ENCODE measurements around the gene IL1RAPL1. TPM values are rescaled to one million over a fixed set of nuclear protein-coding genes. Genes with fewer than 3 reads are reported as not detected.
"Not testable (repeated sequence)": the region's sequence is repeated elsewhere in the genome, so short reads cannot be mapped to it uniquely, and the experiment has no call there.

IL1RAPL1 gene
- total RNA-seq, 2 experiments from 2014 or later = not detected

DNA sequence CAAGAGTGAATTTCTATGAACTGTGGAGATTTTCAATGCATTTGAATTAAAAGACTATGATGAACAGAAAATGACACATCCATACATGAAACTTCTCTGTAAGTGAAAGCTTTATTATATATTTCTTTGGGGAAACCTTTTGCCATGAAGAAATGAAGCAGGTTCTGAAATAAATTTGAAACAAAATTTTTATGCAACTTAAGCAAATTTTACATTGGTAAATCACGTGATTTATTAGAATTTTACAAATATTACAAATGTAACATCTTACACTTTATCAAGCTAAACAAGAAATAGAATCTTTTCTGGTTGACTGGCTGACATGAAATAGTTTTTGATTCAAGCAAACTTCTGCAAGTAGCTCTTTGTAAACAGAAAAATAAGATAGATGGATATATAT lies 131.2 kb downstream of the IL1RAPL1 start:
- no peak for DNase-seq
- H3K27ac Mint-ChIP-seq = no peak overlapping the region
- H3K4me1 Mint-ChIP-seq (ENCODE audit: low read depth) = no peaks in the 10 kb centered on the region
- H3K4me3 Mint-ChIP-seq = no peak overlapping the region
- no peaks in the 10 kb centered on the region for H3K27me3 Mint-ChIP-seq (ENCODE audit: low read depth)
- intact Hi-C loops (cut with micrococcal nuclease) = no loop called here
- no peaks in the 10 kb centered on the region for H3K36me3 Mint-ChIP-seq (ENCODE audit: low read depth)
- H3K9me3 Mint-ChIP-seq = no peaks in the 10 kb centered on the region
- CTCF ChIA-PET = no interaction called here

DNA sequence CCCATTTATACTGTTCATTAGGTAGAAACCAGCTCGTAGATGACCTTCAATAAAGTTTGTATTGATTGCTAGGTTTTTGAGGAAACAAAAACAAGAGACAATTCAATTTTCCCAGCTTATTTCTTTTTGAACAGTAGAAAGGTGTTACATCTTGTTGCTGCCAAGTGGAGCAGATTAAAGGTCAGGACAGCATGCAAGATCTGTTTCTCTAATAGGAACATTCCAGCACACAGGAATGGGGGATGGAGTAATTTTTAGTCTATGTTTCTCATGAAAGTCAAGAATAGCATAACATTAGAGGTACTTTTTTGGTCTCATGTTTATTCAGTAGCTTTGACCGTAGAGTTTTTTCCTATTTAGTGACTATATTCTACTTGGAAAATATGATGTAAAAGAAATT lies 132.4 kb downstream of the IL1RAPL1 start:
- Mint-ChIP-seq H3K4me1 (ENCODE audit: low read depth) (no peaks in the 10 kb centered on the region), H3K27me3 (ENCODE audit: low read depth) (no peaks in the 10 kb centered on the region), H3K36me3 (ENCODE audit: low read depth) (no peaks in the 10 kb centered on the region), H3K27ac (no peak overlapping the region), H3K9me3 (no peaks in the 10 kb centered on the region), H3K4me3 (no peak overlapping the region)
- intact Hi-C loops (cut with micrococcal nuclease) = no loop called here
- DNase-seq = no peak
- CTCF ChIA-PET = no interaction called here

DNA sequence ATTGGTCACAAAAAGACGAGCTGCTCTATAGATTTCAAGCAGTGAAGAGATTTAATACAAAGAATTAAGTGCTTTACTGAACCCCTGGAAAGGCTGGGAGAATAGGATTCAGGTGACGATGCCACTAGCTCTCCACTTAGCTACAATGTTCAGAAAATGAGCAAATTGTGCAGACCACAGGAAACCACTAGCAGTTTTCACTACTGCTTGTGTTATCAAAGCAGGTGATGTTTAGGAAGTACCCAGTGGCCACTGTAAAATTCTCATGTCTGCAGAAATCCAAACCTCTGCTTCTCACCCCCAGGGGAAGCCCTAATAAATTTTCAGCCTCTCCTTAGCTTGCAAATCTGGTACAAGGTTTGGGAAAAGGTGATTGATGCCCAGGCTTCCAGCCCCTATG lies 165.1 kb downstream of the IL1RAPL1 start:
- intact Hi-C loops (cut with micrococcal nuclease) = no loop called here
- Mint-ChIP-seq H3K9me3 (peaks cover 2% of the 10 kb centered on the region), H3K36me3 (ENCODE audit: low read depth) (no peaks in the 10 kb centered on the region), H3K4me3 (no peak overlapping the region), H3K4me1 (ENCODE audit: low read depth) (no peaks in the 10 kb centered on the region), H3K27me3 (ENCODE audit: low read depth) (no peaks in the 10 kb centered on the region), H3K27ac (no peak overlapping the region)
- CTCF ChIA-PET = no interaction called here
- no peak for DNase-seq

DNA sequence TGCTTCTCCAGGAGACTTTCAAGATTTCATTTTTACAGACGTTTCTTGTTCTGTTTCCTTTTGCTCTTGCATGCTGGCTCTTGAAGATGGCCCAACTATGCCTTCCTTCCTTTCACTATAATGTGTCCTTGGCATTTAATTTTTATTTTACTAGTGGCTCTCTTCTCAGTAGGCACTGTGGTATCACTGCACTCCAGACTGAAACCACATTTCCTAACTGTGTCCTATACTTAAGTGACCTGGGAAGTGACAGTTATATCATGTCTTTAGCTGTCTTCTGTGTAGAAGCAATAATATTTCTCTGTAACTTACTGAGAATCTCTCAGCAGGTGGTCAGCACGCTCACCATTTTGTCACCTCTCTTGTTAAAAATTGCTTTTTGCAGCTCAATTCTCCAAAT lies 168.9 kb downstream of the IL1RAPL1 start:
- intact Hi-C loops (cut with micrococcal nuclease) = no loop called here
- Mint-ChIP-seq H3K4me1 (ENCODE audit: low read depth) (no peaks in the 10 kb centered on the region), H3K9me3 (no peaks in the 10 kb centered on the region), H3K27me3 (ENCODE audit: low read depth) (no peaks in the 10 kb centered on the region), H3K4me3 (no peak overlapping the region), H3K27ac (no peak overlapping the region), H3K36me3 (ENCODE audit: low read depth) (no peaks in the 10 kb centered on the region)
- DNase-seq = no peak
- CTCF ChIA-PET = no interaction called here

- H3K9me3 Mint-ChIP-seq = peaks cover 2% of the 10 kb centered on the region
- CTCF ChIA-PET = no interaction called here
- DNase-seq = no peak
- H3K4me3 Mint-ChIP-seq = no peak overlapping the region
- H3K36me3 Mint-ChIP-seq (ENCODE audit: low read depth) = no peaks in the 10 kb centered on the region
- H3K4me1 Mint-ChIP-seq (ENCODE audit: low read depth) = no peaks in the 10 kb centered on the region
- intact Hi-C loops (cut with micrococcal nuclease) = no loop called here
- H3K27me3 Mint-ChIP-seq (ENCODE audit: low read depth) = no peaks in the 10 kb centered on the region
- no peak overlapping the region for H3K27ac Mint-ChIP-seq
Measured at GRCh38 chrX:28756647-28757046, 169.4 kb downstream of the IL1RAPL1 start.

DNA sequence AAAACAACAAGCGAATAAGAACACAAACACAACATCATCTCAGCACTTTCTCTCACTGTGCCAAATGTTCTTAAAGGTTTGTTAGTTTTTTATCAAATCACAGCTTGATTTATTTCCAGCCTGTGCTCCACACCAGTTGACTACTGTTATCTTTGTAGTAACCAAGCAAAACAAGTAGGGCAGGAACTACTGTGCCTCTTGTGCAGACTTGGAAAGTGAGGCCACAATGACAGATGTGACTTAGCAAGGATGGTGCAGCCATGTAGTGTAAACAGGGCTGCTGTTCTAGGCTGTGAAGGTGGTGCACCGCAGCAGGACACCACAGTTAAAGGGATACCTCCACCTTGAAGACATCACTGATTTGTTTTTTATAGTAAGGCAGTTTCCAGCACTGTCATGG lies 170.0 kb downstream of the IL1RAPL1 start:
- H3K4me3 Mint-ChIP-seq = no peak overlapping the region
- intact Hi-C loops (cut with micrococcal nuclease) = no loop called here
- no peak for DNase-seq
- H3K9me3 Mint-ChIP-seq = peaks cover 2% of the 10 kb centered on the region
- H3K36me3 Mint-ChIP-seq (ENCODE audit: low read depth) = no peaks in the 10 kb centered on the region
- no peaks in the 10 kb centered on the region for H3K27me3 Mint-ChIP-seq (ENCODE audit: low read depth)
- H3K27ac Mint-ChIP-seq = no peak overlapping the region
- CTCF ChIA-PET = no interaction called here
- no peaks in the 10 kb centered on the region for H3K4me1 Mint-ChIP-seq (ENCODE audit: low read depth)

DNA sequence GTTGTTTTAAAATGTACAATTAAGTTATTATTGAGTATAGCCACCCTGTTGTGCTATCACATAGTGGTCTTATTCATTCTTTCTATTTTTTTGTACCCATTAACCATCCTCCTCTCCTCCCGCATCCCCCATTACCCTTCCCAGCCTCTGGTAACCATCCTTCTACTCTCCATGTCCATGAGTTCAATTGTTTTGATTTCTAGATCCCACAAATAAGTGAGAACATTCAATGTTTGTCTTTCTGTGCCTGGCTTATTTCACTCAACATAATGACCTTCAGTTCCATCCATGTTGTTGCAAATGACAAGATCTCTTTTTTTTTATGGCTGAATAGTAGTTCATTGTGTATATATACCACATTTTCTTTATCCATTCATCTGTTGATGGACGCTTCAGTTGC lies 179.3 kb downstream of the IL1RAPL1 start:
- H3K27ac Mint-ChIP-seq; H3K27me3 Mint-ChIP-seq (ENCODE audit: low read depth); H3K4me1 Mint-ChIP-seq (ENCODE audit: low read depth); H3K36me3 Mint-ChIP-seq (ENCODE audit: low read depth); H3K9me3 Mint-ChIP-seq; intact Hi-C loops (cut with micrococcal nuclease); DNase-seq; CTCF ChIA-PET; H3K4me3 Mint-ChIP-seq: not testable (repeated sequence)

DNA sequence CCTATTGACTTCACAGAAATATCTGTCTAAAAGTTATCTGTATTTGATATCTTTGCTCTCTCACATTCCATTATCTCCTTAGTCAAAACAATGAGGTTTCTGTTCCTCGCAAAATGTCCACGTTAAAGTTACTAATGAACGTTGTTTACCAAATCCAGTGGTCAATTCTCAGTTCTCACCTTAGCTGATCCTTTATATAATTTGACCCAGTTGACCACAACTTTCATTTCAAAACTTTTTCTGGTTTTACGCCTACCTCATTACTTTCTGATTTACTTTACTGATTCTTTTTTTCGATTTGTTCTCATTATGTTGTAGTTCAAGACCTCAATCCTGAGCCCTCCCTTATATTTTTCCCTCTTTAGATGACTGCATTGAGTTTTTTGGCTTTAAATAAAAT lies 186.6 kb downstream of the IL1RAPL1 start:
- no peaks in the 10 kb centered on the region for H3K9me3 Mint-ChIP-seq
- CTCF ChIA-PET = no interaction called here
- no peaks in the 10 kb centered on the region for H3K36me3 Mint-ChIP-seq (ENCODE audit: low read depth)
- no peaks in the 10 kb centered on the region for H3K4me1 Mint-ChIP-seq (ENCODE audit: low read depth)
- no peak for DNase-seq
- no peaks in the 10 kb centered on the region for H3K27me3 Mint-ChIP-seq (ENCODE audit: low read depth)
- H3K27ac Mint-ChIP-seq = no peak overlapping the region
- intact Hi-C loops (cut with micrococcal nuclease) = no loop called here
- no peak overlapping the region for H3K4me3 Mint-ChIP-seq

DNA sequence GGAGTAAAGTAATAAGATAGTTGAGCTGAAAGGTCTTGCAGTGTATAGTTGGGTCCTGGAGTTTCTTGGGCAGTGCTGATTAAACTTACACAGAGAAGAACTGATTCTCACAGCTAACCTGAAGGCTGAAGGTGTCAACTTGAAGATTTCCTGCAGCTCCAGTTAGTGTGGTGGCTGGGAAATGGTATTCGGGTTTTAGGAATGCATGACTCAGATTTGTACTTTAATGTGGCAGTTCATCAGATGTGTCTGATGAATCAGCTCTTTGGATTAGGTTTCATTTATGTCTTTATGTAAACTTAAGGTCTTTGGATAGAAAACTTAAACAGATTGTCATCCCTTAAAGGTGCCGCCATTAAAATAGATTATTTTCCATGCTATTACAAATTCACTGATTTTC lies 200.0 kb downstream of the IL1RAPL1 start:
- no peaks in the 10 kb centered on the region for H3K9me3 Mint-ChIP-seq
- no peaks in the 10 kb centered on the region for H3K27me3 Mint-ChIP-seq (ENCODE audit: low read depth)
- H3K36me3 Mint-ChIP-seq (ENCODE audit: low read depth) = no peaks in the 10 kb centered on the region
- intact Hi-C loops (cut with micrococcal nuclease) = no loop called here
- no peak for DNase-seq
- no peak overlapping the region for H3K4me3 Mint-ChIP-seq
- H3K4me1 Mint-ChIP-seq (ENCODE audit: low read depth) = no peaks in the 10 kb centered on the region
- no peak overlapping the region for H3K27ac Mint-ChIP-seq
- CTCF ChIA-PET = no interaction called here

DNA sequence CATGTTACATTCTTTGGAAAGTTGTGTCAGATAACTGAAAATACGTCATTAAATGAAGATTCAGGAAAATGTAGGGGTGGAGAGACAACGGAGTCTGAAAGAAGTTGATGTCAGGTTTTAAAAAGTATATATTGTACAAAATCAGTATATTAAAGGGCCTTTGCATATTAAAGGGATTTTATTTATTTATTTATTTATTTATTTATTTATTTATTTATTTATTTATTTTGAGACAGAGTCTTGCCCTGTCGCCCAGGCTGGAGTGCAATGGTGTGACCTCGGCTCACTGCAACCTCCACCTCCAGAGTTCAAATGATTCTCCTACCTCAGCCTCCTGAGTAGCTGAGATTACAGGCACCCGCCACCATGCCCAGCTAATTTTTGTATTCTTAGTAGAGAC lies 213.4 kb downstream of the IL1RAPL1 start:
- H3K4me1 Mint-ChIP-seq (ENCODE audit: low read depth); H3K9me3 Mint-ChIP-seq; intact Hi-C loops (cut with micrococcal nuclease); H3K4me3 Mint-ChIP-seq; H3K36me3 Mint-ChIP-seq (ENCODE audit: low read depth); CTCF ChIA-PET; H3K27me3 Mint-ChIP-seq (ENCODE audit: low read depth); H3K27ac Mint-ChIP-seq; DNase-seq: not testable (repeated sequence)

DNA sequence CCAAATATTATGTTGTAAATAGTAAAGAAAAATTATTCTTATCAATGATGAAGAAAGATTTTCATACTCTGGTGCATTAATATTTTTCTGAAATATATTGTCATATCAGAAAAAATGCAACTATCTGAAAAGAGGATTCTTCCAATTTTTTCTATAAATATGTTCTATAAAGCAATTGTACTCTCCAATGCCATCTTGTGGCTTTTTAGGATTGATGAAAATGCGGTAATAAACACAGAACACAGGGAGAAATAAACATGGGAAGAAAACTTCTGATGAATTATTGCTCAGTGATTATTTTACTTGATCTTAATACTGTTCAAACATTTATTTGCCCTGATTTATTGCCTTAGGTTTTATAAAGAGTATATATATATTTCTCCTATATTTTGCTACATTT lies 215.4 kb downstream of the IL1RAPL1 start:
- Mint-ChIP-seq H3K4me1 (ENCODE audit: low read depth) (no peaks in the 10 kb centered on the region), H3K9me3 (peaks cover under 1% of the 10 kb centered on the region), H3K27ac (no peak overlapping the region), H3K27me3 (ENCODE audit: low read depth) (no peaks in the 10 kb centered on the region), H3K4me3 (no peak overlapping the region), H3K36me3 (ENCODE audit: low read depth) (no peaks in the 10 kb centered on the region)
- DNase-seq = no peak
- intact Hi-C loops (cut with micrococcal nuclease) = no loop called here
- CTCF ChIA-PET = no interaction called here

DNA sequence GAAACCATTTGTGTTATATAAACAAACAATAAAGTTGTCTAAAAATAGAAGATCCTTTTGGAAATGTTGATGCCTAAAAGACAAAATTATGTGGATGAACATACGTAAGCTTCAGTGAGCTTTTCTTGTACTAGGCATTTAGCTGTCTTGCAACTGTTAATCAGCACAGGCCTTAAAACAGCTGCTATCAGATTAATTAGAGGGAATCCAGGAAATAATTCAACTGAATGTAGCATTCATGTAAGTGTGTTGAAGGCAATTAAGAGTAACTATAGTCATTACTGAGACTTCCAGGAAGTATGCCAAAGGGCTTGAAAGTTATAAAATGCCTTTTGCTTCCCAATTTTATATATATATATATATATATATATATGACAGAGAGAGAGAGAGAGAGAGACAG lies 248.7 kb downstream of the IL1RAPL1 start:
- H3K27me3 Mint-ChIP-seq (ENCODE audit: low read depth) = no peaks in the 10 kb centered on the region
- intact Hi-C loops (cut with micrococcal nuclease) = no loop called here
- DNase-seq = no peak
- H3K4me1 Mint-ChIP-seq (ENCODE audit: low read depth) = no peaks in the 10 kb centered on the region
- CTCF ChIA-PET = no interaction called here
- no peaks in the 10 kb centered on the region for H3K36me3 Mint-ChIP-seq (ENCODE audit: low read depth)
- no peak overlapping the region for H3K27ac Mint-ChIP-seq
- no peaks in the 10 kb centered on the region for H3K9me3 Mint-ChIP-seq
- H3K4me3 Mint-ChIP-seq = no peak overlapping the region

DNA sequence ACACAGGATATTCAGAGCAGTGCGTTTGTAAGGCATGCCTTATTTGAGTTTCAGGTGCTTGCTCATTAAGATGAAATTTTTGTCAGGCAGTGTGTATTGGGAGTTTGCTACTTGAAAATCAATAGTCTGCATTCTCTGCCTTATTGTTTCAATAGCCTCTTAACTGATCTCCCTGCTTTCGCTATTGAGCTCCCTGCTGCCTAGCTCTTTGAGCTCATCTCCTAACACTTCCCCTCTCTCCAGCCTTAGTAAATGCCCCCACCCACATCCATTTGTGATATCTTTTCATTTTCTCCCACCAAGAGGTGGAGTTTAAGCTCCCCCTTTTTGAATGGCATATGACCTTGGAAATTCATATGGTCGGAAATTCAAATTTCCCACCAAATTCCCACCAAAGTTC lies 256.6 kb downstream of the IL1RAPL1 start:
- no peaks in the 10 kb centered on the region for H3K4me1 Mint-ChIP-seq (ENCODE audit: low read depth)
- H3K9me3 Mint-ChIP-seq = peaks cover 5% of the 10 kb centered on the region
- CTCF ChIA-PET = no interaction called here
- no peak overlapping the region for H3K4me3 Mint-ChIP-seq
- intact Hi-C loops (cut with micrococcal nuclease) = no loop called here
- no peaks in the 10 kb centered on the region for H3K36me3 Mint-ChIP-seq (ENCODE audit: low read depth)
- no peak for DNase-seq
- no peak overlapping the region for H3K27ac Mint-ChIP-seq
- H3K27me3 Mint-ChIP-seq (ENCODE audit: low read depth) = no peaks in the 10 kb centered on the region

DNA sequence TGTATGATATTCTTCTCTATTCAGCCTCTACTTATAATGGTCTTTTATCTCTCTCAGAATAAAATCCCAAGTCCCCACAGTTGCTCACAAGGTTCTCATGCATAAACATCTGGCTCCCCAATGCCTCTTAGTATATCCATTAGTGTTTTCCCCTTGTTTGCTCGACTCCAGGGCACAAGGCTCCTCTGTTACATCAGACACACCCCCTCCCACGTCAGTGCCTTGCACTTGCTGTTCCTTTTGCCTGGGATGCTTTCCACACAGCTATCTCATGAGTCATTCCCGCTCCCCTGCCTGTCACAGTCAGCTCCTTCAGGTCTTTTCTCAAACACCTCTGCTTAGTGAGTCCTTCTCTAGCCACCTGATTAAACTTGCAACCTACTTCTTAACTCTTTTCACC lies 260.2 kb downstream of the IL1RAPL1 start:
- Mint-ChIP-seq H3K4me1 (ENCODE audit: low read depth) (no peaks in the 10 kb centered on the region), H3K36me3 (ENCODE audit: low read depth) (no peaks in the 10 kb centered on the region), H3K27ac (no peak overlapping the region), H3K4me3 (no peak overlapping the region), H3K9me3 (peaks cover 7% of the 10 kb centered on the region), H3K27me3 (ENCODE audit: low read depth) (no peaks in the 10 kb centered on the region)
- CTCF ChIA-PET = no interaction called here
- no peak for DNase-seq
- intact Hi-C loops (cut with micrococcal nuclease) = no loop called here
